ENCODE results near the gene ANKRD31.

DNA sequence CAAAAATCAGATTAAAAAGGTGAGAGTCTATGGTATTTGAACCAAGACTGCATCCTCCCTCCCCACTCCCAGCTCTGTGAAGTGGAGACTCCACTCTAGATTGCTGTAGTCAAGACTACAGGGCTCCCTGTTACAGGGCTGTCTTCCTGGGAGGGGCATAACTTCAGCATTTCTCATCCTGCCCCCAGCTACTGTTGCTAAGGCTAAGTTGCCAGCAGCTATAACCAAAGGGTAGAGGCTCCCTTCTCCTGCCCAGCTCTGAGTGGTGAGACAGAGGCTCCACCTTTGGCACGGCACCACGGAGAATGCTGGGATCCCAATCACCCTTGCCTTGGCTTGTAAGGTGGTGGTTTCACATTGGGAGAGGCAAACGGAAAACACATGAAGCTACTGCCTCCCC, 145.1 kb downstream of the ANKRD31 start:
- TF ChIP-seq POLR2AphosphoS5 (IDR thresholded peaks at IDR 0.05) (no peak), CTCF (IDR thresholded peaks at IDR 0.05) (no peak), POLR2A (IDR thresholded peaks at IDR 0.05) (no peak)

Measured in prostate gland (tissue), 2 donors.